HG02571 (cell line): Measurements from ENCODE around the gene NUB1.

Experiments
- ATAC-seq: cut with Tn5 transposase; IDR thresholded peaks from one replicate; pipeline ENCODE4 v1.9.1; 2021; ENCODE audit warnings: mild to moderate bottlenecking, moderate library complexity; ENCODE audit not compliant: unreplicated experiment

Gene NUB1

DNA sequence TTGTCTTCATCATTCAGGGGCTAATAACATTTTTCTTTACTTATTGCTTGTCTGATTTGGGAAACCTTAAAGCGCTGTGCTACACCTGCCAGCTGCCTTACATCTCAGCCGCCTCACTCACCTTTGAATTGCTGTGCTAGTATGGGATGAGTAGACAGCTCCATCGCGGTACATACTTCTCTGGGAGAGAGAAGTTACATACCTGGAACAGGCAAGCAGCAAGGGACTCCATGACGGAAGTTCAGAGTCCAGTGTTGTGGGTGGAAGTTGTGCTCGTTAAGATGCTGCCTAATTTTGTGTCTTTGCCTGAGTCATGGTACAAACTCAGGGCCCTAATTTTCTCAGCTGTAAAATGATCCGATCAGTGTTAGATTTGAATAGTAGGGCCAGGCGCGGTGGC, 1.9 kb downstream of the NUB1 start:
- no peak for ATAC-seq

DNA sequence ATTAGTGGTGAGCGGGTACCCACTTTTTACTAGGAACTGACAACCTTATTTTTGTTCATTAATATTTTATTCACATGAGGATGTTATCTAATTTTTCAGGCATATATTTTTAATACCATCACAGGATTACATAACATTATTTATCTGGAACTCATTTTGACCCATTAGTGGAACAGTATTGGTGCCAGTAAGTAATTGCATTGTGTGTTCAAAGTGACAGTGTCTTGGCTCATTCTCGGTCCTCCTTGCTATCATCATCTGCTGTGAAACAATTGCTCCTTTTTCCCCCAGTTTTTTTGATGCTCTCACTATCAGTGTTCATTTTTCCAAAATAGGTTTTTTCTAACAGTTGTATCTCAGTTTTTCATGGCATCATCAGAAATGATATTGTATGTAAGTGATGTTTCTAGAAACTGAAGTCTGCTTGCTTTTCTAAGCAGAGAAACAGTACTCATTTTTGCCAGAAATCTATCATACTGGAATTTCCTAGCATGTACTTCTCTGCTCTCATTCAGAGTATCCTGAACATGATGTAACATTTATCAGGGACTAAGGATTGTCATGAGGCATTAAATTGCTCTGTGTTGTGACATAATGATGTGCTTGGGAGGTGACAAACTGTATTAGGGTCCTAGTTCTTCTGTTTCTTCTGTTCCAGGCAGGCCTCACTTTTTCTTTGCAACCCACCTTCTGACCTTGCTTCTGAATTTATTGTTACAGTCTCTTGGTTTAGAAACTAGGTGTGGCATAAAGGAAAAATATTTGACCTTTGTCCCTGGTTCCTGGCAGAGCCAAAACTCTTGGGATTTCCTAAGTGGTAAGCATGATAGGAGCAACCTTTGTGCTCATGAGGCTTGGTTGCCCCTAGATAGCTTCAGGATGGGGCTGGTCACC, 4.2 kb downstream of the NUB1 start:
- ATAC-seq, result no peak

DNA sequence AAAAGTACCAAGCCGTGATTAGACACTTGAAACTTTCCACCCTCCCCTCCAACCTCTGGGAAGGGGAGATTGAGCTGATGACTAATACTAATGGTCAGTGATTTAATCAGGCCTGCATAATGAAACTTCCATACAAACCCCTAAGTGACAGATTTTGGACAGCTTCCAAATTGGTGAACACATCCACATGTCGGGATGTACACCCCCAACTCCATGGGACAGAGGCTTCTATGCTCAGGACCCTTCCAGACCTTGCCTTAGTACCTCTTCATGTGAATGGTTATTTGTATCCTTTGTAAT, 4.8 kb downstream of the NUB1 start:
- ATAC-seq, result no peak

DNA sequence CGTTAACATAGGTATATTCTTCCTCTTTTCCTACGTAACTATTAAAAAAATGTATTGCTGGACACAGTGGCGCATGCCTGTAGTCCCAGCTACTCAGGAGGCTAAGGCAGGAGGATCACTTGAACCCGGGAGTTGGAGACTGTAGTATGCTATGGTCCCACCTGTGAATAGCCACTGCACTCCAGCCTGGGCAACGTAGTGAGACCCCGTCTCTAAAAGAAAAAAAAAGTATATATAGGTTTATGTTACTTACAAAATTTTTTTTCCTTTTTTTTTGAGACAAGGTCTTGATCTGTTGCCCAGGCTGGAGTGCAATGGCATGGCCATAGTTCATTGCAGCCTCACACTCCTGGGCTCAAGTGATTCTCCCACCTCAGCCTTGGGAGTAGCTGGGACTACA, 5.6 kb downstream of the NUB1 start:
- no peak for ATAC-seq

DNA sequence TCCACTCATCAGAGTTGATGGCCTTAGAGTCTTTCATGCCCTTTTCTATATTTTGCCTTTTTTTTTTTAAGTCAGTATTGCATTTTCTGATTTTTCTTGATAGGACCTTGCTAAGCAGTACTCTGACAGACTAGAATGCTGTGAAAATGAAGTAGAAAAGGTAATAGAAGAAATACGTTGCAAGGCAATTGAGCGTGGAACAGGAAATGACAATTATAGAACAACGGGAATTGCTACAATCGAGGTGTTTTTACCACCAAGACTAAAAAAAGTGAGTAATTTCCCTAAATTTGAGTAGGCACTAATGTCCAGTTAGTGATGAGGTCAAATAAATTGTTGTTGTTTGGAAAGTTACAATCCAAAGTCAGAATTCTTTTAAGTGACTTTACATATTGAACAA, 7.4 kb downstream of the NUB1 start:
- no peak for ATAC-seq

DNA sequence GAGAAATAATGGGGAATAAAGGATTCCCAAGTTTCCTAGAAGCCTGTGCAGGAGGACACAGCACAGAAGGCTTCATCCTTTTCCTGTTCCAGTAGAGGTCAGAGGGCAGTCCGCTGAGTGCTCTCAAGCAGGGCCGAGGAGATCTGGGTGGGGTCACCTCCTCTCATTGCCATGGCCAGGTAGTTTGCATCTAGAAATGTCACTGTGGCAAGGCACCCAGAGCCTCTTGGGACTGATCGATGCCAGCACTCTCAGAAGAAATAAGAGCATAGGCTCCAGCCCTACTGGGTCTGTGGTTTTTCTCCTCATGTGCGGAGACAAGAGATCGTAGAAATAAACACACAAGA, 7.9 kb downstream of the NUB1 start:
- peak; percentile 47 for ATAC-seq

DNA sequence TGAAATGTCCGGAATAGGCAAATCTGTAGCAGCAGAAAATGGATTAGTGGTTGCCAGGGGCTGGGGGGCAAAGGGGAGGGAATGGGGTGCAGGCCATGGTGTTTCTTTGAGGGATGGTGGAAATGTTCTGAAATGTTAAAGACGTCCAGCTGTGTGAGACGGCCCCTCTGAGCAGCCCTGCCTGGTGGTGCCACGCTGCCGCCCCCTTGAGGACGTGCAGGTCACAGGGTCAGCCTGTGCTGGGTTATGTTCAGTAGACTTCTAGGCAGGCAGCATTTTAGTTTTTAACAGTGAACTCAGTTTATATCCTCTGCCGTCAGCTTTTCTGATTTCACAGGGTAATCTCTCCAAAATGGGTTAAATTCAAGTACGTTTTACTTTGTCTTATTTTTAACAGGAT, 9.4 kb downstream of the NUB1 start:
- ATAC-seq, result no peak

DNA sequence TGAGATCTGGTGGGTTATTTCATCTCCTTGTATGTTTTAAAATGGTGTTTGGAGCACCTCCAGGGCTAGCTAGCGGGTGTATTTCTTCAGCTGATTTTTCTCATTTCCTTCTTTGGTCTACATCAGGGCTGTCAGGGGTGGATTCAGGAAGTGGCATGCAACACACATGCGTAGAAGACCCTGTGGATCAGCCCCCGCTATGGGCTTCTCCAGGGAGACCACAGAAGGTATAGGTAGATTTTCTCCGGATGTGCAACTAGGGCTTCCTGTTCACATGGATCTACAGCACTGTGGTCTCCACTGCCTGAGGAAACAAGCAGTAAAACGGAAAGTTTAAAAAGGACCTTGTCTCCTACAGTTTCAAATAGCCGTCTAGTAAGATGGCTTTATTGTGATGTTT, 10.4 kb downstream of the NUB1 start:
- no peak for ATAC-seq

DNA sequence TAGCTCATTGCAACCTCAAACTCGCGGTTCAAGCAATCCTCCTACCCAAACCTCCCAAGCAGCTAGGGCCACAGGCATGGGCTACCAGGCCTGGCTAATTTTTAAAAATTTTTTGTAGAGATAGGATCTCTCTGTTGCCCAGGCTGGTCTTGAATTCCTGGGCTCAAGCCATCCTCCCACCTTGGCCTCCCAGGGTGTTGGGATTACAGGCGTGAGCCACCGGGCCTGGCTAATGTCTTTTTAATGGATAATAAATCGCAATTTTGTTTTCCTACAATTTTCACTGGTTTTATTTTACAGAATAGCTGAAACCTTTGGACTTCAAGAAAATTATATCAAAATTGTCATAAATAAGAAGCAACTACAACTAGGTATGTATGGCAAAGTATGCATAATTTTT, 10.9 kb downstream of the NUB1 start:
- no peak for ATAC-seq

DNA sequence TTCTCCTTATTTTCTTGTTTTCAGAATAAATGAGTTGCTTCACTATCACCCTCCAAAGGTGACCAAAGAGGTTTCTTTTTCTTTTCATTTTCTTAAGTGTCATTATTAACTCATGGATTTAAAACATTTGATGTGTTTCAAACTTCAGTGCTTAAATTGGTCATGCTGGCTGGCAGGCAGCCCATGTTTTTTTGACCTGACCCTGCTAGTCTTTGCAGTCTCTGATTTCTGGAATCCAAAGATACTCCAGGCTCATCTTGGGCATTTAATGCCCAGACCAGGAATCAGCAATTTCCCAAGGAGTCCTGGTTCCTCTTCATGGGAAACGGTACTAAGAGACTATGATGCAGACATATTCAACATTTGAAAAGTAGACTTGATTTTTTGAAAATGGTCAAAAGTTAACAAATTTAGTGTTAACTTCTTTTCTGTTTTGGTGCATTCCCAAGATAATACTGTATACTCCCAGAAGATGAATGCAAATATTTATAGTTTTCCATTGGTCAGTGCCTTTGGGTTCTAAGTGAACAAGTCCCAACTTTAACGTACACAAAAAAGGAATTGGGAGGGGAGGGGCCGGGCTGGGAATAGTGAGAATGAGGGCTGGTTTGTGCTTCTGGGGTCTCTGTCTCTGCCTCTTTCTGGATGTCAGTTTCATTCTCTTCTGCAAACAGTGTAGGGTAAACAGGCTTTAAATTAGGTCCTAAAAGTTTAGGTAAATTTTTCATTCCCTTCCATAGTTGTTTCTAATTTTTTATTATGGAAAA, 19.8 kb downstream of the NUB1 start:
- no peak for ATAC-seq

DNA sequence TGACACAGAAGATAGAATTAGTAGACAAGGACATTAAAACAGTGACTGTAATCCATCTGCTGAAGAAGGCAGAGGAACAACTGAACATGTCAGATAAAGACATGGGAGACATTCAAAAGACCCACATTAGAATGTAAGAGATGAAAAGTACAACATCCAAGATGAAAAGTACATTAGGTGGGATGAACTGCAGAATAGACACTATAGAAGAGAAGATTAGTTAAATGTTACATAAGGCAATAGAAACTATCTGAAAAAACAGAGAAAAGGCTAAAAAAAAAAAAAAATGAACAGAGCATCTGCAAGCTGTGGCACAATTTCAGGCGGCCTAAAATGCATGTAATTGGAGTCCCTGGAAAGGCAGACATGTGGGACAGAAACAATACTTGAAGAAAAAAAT, 21.6 kb downstream of the NUB1 start:
- ATAC-seq, result no peak

DNA sequence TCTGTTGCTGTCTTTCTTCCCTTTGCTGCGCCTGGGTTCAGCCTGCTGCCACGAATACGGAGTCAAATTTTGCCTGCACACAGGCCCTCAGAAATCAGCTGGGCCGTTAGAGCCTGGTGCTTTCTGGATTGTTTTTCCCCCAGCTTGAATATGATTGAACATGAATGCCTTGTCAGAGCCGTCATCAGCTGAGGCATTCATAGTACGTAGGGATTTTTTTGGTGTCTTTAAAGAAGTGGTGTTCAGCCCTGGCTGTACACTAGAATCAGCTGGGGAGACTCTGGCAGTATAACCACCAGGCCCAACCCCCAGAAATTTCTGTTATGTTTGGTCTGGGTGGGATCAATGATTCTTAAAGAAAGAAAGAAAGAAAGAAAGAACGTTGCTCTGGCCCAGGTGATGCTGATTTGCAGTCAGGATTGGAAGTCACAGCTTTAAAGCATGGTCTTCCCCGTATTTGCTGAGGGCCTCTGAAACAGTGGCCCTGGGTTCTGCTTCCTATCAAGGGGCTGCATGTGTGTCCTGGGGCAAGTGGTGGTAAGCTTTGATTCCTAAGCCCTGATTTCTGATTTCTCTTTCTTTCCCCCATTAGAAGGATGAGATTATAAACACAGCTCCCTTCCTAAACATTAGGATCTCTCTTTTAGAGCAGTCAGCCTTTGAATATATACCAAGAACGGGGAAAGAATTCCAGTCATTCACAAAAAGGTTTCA, 24.7 kb downstream of the NUB1 start:
- no peak for ATAC-seq

DNA sequence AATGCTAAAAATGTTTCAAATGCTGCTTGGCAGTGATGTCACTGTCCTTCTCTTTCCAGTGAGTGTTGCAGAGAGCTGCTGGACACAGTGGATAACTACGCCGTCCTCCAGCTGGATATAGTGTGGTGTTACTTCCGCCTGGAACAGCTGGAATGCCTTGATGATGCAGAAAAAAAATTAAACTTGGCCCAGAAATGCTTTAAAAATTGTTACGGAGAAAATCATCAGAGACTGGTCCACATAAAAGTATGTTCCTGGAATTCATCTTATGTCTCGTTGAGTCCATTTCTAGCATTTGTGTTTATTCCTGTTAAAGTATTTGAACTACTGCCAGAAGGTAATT, 25.2 kb downstream of the NUB1 start:
- ATAC-seq, result no peak

DNA sequence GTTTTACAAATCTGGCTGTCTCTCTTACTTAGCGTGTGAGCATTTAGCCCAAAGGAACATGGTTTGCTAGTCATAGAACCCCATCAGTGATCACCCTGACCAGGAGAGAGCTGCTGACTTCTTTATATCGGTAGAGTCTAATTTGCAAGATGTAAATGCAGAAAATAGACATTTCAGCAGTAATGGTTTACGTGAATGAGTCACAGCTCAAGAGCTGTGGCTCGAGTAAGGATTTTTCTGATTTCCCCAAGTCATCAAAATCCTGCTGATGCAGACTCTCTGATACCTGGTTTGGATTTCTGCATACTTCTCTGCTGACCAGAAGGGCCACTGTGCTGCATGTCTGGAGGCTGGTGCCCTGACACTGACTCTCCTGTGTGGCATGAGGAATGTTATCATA, 25.7 kb downstream of the NUB1 start:
- ATAC-seq, result no peak

DNA sequence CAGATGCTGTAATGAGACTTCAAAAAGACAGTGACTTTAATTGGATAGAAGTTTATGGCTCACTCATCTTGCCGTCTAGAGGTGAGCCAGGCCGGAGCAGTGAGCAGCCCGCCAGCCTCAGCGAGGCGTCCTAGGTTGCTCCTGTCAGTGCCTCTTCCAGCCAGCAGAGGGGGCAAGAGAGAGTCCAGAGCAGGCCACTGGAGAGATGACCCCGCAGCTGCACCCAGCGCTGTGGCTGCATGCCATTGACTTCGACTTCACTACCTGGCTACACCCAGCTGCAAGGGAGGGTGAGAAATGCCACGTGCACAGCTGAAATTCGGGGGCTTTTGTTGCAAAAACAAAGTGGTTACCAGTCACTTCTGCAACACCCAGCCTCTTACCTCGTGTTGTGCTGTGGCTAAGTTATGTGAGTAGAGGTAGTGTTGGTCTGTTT, 26.5 kb downstream of the NUB1 start:
- ATAC-seq, result peak; percentile 94

DNA sequence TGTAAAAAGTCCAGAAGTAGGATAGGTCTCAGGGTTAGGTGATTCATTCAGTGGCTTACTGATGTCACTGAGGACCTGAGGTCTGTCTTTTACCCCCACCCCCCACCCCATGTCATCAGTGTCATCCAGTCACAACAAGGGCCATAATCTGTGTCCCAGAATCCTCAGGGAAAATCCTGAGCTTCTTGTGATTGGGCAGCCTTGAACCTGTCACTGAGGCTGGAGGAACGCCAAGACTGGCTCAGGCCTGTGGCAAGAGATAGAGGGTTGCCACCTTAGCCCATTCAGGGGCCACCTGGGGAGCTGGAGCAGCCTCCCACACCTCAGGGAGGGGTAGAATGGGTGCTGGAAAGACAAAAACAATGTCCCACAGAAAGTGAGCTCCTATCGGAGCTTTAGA, 29.7 kb downstream of the NUB1 start:
- no peak for ATAC-seq

DNA sequence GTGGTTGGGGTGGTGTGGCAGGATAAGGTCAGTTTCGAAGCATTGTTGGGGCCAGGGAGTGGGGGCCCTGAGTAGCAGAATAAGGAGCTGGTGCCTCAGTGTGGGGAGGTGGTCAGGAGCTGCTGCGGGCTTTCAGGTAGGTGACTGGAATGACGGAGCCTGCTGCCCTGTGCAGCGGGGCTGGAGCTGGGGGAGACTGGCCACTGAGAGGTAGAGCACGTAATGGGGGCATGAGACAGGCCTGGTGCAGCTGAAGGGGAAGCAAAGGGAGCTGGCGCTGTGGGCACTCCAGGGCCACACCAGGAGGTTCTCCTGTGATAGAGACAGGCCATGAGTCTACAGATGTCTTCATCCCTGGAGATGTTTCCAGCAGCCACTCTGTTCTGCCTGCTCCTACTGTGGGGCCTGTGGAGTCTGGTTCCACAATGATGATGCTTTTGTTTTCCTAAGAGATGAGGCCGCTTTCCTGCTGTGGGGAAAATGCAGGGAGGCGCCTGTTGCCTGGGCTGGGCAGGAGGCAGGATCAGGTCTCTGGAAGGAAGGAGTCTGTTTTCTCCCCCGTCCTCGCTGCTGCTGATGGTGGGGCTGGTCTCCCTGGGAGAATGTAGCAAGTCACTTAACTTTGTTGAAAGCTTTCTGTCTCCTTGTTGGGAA, 31.1 kb downstream of the NUB1 start:
- no peak for ATAC-seq

DNA sequence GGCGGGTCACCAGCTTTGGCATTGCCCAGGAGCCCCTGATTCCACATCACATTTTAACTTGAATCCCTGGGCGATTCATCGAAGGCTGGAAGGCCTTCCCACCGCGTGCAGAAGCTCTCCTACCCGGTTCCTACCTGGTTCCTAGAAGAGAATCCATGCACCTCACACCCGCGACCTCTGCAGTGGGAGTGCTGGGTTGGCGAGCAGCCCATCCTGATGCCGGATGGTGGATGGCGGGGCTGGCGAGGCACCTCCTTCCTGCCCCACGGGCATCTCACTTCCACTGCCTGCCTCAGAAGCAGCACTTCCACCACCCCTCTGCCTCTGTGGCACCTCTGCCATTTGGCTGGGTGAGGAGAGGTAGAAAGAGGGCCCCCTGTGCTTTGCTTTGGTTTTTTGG, 32.0 kb downstream of the NUB1 start:
- ATAC-seq, result no peak

DNA sequence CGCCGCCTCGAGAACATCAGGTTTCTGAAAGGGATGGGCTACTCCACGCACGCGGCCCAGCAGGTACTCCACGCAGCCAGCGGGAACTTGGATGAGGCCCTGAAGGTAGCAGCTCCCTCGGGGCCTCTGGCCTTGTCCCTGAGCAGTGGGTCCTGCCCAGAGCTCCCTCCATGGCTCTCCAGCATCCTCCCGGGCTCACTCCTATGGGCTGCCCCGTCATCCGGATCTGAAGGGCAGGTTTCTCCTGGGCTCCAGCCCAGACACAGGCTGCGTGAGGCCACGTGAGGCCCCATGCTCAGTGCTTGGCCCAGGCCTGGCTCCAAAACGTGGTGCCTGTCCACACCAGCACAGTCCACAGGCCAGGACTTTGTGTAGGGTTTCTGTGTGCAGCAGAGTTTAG, 32.5 kb downstream of the NUB1 start:
- no peak for ATAC-seq

DNA sequence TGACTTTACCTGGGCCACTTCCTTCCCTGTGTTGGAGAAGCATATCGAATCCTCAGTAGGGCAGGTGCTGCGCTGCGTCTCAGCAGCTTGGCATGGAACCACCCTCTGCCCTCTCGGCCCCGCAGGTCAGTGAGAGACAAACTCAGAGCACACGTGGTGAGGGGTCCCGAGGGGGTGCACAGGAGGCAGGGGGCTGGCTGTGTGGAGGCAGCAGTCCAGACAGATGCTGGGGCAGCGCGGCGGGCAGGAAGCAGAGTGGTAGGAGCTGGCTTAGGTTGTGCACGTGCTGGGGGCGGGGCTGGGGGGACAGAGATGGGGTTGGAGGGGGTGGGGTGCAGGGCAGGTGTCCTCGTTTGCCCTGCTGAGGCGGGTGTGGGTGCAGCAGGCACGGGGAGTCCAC, 33.1 kb downstream of the NUB1 start:
- ATAC-seq, result no peak

DNA sequence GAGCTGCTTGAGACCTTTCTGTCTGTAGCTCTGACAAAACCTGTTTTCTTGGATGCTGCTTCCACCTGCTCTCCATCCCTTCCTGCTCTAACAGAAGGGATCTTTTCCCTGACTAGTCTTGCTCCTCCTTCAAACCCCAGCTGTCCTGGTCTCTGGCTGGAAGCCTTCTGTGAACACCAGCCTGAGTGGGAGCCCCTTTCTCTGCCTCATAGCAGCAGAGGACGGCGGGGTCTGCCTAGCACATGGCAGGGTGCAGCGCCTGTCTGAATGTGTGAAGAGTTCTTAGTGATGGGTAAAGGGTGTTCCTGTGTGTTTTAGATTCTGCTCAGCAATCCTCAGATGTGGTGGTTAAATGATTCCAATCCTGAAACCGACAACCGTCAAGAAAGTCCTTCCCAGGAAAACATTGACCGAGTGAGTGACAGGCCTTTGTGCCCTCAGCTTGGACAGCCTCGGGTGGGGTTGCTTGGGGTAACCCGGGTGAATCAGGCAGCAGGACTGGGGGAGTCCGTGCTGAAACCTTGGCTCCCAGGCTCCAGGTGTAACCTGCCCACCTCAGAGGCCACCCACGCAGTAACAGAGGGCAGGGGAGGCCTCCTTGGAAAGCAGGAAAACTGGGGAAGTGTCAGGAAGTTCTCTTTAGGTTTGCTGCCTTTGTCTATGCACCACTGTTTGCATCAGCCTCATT, 34.1 kb downstream of the NUB1 start:
- no peak for ATAC-seq
